Measurements from ENCODE around the gene C9orf153.
"Not testable (repeated sequence)": the region's sequence is repeated elsewhere in the genome, so short reads cannot be mapped to it uniquely, and the experiment has no call there.

- TF ChIP-seq CTCF (IDR thresholded peaks at IDR 0.05); EZH2 (IDR thresholded peaks at IDR 0.05; ENCODE audit: borderline replicate concordance, insufficient read depth, low read depth, low read length, poor library complexity, severe bottlenecking): not testable (repeated sequence)
These were observed 68.8 kb downstream of the C9orf153 start for GRCh38 chr9:86190700-86191099.
